Upper lobe of right lung (tissue), 1 donor: ENCODE results near the gene VPS39. TPM values are rescaled to one million over a fixed set of nuclear protein-coding genes. Genes with fewer than 3 reads are reported as not detected.
A peak's percentile ranks its signal among the peaks of the same experiment; 100 is the strongest.

Experiments
- ATAC-seq: fragments of 200-7000 bp; cut with Tn5 transposase; one replicate; pipeline ENCODE4 v1.9.1; 2020; ENCODE audit warnings: mild to moderate bottlenecking, moderate library complexity
- DNase-seq: peaks from one replicate; pipeline ENCODE4 v3.0.0-alpha.2; 2020
- H3K27ac ChIP-seq: fragments of 200-600 bp; one replicate; pipeline ENCODE4 v1.8.0; 2022
- H3K27me3 ChIP-seq: fragments of 200-600 bp; one replicate; pipeline ENCODE4 v1.8.0; 2022; ENCODE audit warnings: mild to moderate bottlenecking
- H3K36me3 ChIP-seq: fragments of 200-600 bp; one replicate; pipeline ENCODE4 v1.8.0; 2022
- H3K4me1 ChIP-seq: fragments of 200-600 bp; one replicate; pipeline ENCODE4 v1.8.0; 2022
- H3K4me3 ChIP-seq: fragments of 200-600 bp; one replicate; pipeline ENCODE4 v1.8.0; 2022; ENCODE audit warnings: mild to moderate bottlenecking
- H3K9me3 ChIP-seq: fragments of 200-600 bp; one replicate; pipeline ENCODE4 v1.8.0; 2022
- CTCF ChIP-seq: fragments of 200-600 bp; IDR thresholded peaks from one replicate; pipeline ENCODE4 v1.8.0; 2022; ENCODE audit warnings: antibody characterized with exemption
- intact Hi-C: fragments of 100-400 bp; cut with DNase I; formaldehyde crosslinking; loops from one replicate; pipeline ENCODE4 v1.11.0; 2022
- total RNA-seq: library from RNA; stranded (reverse); fragmentation: NEBNext Ultra II Directional; extraction: Animal tissue kit (Norgen Biotek cat#: 25700); gene quantifications from one replicate; pipeline ENCODE4 v1.2.1, GENCODE V29; 2021
- donor health status: DM: no; HTN: yes; CAD: no; lungs with severe emphysema.

Gene VPS39
- total RNA-seq, 1 donor from 2014 or later: 83.3 TPM

GRCh38 chr15:42210696-42211095 lies 2.6 kb upstream of the VPS39 start:
- H3K4me3 ChIP-seq: no peak overlapping the region
- DNase-seq (no peak), ATAC-seq (peak; percentile 78)
- no peak overlapping the region for H3K27ac ChIP-seq
- H3K4me1 ChIP-seq: peaks cover 17% of the 10 kb centered on the region
- no peak for TF ChIP-seq CTCF
- H3K36me3 ChIP-seq: peaks cover 60% of the 10 kb centered on the region
- no peaks in the 10 kb centered on the region for H3K27me3 ChIP-seq
- H3K9me3 ChIP-seq: no peaks in the 10 kb centered on the region
- intact Hi-C loops: no loop called here

- Histone ChIP-seq H3K27me3 (no peaks in the 10 kb centered on the region), H3K9me3 (no peaks in the 10 kb centered on the region), H3K27ac (no peak overlapping the region), H3K4me1 (peaks cover 20% of the 10 kb centered on the region), H3K36me3 (peaks cover 25% of the 10 kb centered on the region), H3K4me3 (peak overlapping the region; percentile 91)
- TF ChIP-seq CTCF: no peak
- DNase-seq (no peak), ATAC-seq (no peak)
- intact Hi-C loops: no loop called here
These were observed 1.7 kb downstream of the VPS39 start for GRCh38 chr15:42206406-42206805.

GRCh38 chr15:42203891-42204290 lies 4.2 kb downstream of the VPS39 start:
- H3K27ac ChIP-seq: no peak overlapping the region
- intact Hi-C loops: no loop called here
- H3K9me3 ChIP-seq: no peaks in the 10 kb centered on the region
- H3K27me3 ChIP-seq: no peaks in the 10 kb centered on the region
- TF ChIP-seq CTCF: no peak
- H3K4me1 ChIP-seq: peaks cover 20% of the 10 kb centered on the region
- H3K4me3 ChIP-seq: no peak overlapping the region
- H3K36me3 ChIP-seq: peaks cover 21% of the 10 kb centered on the region
- ATAC-seq (no peak), DNase-seq (no peak)

- H3K36me3 ChIP-seq: peaks cover 32% of the 10 kb centered on the region
- H3K27me3 ChIP-seq: no peaks in the 10 kb centered on the region
- ATAC-seq (no peak), DNase-seq (no peak)
- no peak for TF ChIP-seq CTCF
- peaks cover 17% of the 10 kb centered on the region for H3K4me1 ChIP-seq
- H3K27ac ChIP-seq: no peak overlapping the region
- no peaks in the 10 kb centered on the region for H3K9me3 ChIP-seq
- no peak overlapping the region for H3K4me3 ChIP-seq
- intact Hi-C loops: no loop called here
These were observed 5.5 kb downstream of the VPS39 start for GRCh38 chr15:42202653-42203052.

- Histone ChIP-seq H3K27me3 (no peaks in the 10 kb centered on the region), H3K4me1 (peaks cover 11% of the 10 kb centered on the region), H3K9me3 (no peaks in the 10 kb centered on the region), H3K36me3 (peaks cover 38% of the 10 kb centered on the region), H3K4me3 (no peak overlapping the region), H3K27ac (no peak overlapping the region)
- no peak for DNase-seq
- no peak for ATAC-seq
- no peak for TF ChIP-seq CTCF
- intact Hi-C loops: no loop called here
These were observed 6.3 kb downstream of the VPS39 start for GRCh38 chr15:42201801-42202200.

- DNase-seq (no peak), ATAC-seq (no peak)
- Histone ChIP-seq H3K27ac (no peak overlapping the region), H3K36me3 (peaks cover 38% of the 10 kb centered on the region), H3K4me3 (no peak overlapping the region), H3K4me1 (no peaks in the 10 kb centered on the region), H3K9me3 (no peaks in the 10 kb centered on the region), H3K27me3 (no peaks in the 10 kb centered on the region)
- intact Hi-C loops: no loop called here
- TF ChIP-seq CTCF: no peak
These were observed 9.0 kb downstream of the VPS39 start for GRCh38 chr15:42199126-42199525.
